Measurements from ENCODE around the gene OLA1.

GRCh38 chr2:174223388-174223787, 24.9 kb downstream of the OLA1 start:
- TF ChIP-seq GATA2 (IDR thresholded peaks at IDR 0.05; ENCODE audit: low read depth, low read length): no peak
- no peak for TF ChIP-seq GATA3 (IDR thresholded peaks at IDR 0.05; ENCODE audit: low read depth, low read length)
